ENCODE measurements around the gene HEMK1. TPM values are rescaled to one million over a fixed set of nuclear protein-coding genes. Genes with fewer than 3 reads are reported as not detected.

HEMK1 gene
- total RNA-seq, 2 experiments from 2014 or later: 19.3 to 27.4 TPM

- TF ChIP-seq, protein P1, sequence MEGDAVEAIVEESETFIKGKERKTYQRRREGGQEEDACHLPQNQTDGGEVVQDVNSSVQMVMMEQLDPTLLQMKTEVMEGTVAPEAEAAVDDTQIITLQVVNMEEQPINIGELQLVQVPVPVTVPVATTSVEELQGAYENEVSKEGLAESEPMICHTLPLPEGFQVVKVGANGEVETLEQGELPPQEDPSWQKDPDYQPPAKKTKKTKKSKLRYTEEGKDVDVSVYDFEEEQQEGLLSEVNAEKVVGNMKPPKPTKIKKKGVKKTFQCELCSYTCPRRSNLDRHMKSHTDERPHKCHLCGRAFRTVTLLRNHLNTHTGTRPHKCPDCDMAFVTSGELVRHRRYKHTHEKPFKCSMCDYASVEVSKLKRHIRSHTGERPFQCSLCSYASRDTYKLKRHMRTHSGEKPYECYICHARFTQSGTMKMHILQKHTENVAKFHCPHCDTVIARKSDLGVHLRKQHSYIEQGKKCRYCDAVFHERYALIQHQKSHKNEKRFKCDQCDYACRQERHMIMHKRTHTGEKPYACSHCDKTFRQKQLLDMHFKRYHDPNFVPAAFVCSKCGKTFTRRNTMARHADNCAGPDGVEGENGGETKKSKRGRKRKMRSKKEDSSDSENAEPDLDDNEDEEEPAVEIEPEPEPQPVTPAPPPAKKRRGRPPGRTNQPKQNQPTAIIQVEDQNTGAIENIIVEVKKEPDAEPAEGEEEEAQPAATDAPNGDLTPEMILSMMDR (conservative IDR thresholded peaks at IDR 0.05; ENCODE audit: low read length): no peak
- TF ChIP-seq EZH2phosphoT487 (IDR thresholded peaks at IDR 0.05; ENCODE audit: borderline replicate concordance, low read depth, low read length): no peak
- POLR2A ChIA-PET: no interaction called here
- H3K4me1 ChIP-seq (ENCODE audit: insufficient read depth, low read length, poor library complexity, severe bottlenecking): no peaks in the 10 kb centered on the region
- H3K9me3 ChIP-seq (ENCODE audit: low read length): no peaks in the 10 kb centered on the region
- H4K20me1 ChIP-seq (ENCODE audit: insufficient read depth, low read length): no peaks in the 10 kb centered on the region; the same call in 1 of the 2 replicates
- H3K9me2 ChIP-seq (ENCODE audit: insufficient read depth, low read length): no peaks in the 10 kb centered on the region
- DNase-seq (ENCODE audit: low spot score): no peak
- no peak overlapping the region for H3K4me3 ChIP-seq (ENCODE audit: low read depth, low read length, poor library complexity, severe bottlenecking)
- no TSS peak for BruUV-seq (replicated peaks)
- CTCF ChIA-PET (ENCODE audit: unreplicated experiment): no interaction called here
- H2AFZ ChIP-seq (ENCODE audit: low read length): no peak overlapping the region
- H3K79me2 ChIP-seq (ENCODE audit: insufficient read depth, low read depth, low read length): no peaks in the 10 kb centered on the region
- no peak overlapping the region for H3K27ac ChIP-seq (ENCODE audit: low read depth, low read length, poor library complexity, severe bottlenecking)
- intact Hi-C loops (cut with micrococcal nuclease; ENCODE audit: unreplicated experiment): no loop called here
- no peaks in the 10 kb centered on the region for H3K36me3 ChIP-seq (ENCODE audit: insufficient read depth, low read length)
- no peak overlapping the region for H3K4me2 ChIP-seq (ENCODE audit: low read length)
These were observed 44.0 kb upstream of the HEMK1 start for GRCh38 chr3:50525191-50525910.

DNA sequence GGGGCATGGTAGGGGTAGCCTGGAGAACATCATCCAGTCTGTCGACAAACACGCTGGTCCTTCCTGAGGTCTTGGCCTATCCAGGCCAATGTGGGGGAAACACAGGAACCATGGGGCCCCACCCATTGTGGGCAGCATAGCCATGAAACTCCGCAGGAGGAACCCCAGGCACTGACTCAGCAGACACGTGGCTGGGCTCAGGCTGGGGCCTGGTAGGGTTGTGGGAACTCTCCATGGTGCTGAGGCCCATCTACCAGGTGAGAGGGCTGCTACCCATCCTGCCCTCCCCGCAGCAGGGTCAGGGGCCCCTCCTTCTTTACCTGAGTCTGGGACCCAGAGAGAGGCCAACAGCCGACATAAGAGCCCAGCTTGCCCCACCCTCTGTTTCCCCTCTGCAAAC, 43.3 kb upstream of the HEMK1 start:
- Histone ChIP-seq H3K4me3 (ENCODE audit: low read depth, low read length, poor library complexity, severe bottlenecking) (no peak overlapping the region), H3K36me3 (ENCODE audit: insufficient read depth, low read length) (no peaks in the 10 kb centered on the region), H4K20me1 (ENCODE audit: insufficient read depth, low read length) (no peaks in the 10 kb centered on the region; the same call in 1 of the 2 replicates), H3K9me3 (ENCODE audit: low read length) (no peaks in the 10 kb centered on the region), H3K79me2 (ENCODE audit: insufficient read depth, low read depth, low read length) (no peaks in the 10 kb centered on the region), H3K4me1 (ENCODE audit: insufficient read depth, low read length, poor library complexity, severe bottlenecking) (no peaks in the 10 kb centered on the region), H3K27ac (ENCODE audit: low read depth, low read length, poor library complexity, severe bottlenecking) (no peak overlapping the region), H3K4me2 (ENCODE audit: low read length) (no peak overlapping the region), H3K9me2 (ENCODE audit: insufficient read depth, low read length) (no peaks in the 10 kb centered on the region), H2AFZ (ENCODE audit: low read length) (no peak overlapping the region)
- ChIA-PET CTCF (ENCODE audit: unreplicated experiment) (no interaction called here), POLR2A (no interaction called here)
- TF ChIP-seq, protein P1 (conservative IDR thresholded peaks at IDR 0.05; ENCODE audit: low read length): no peak
- no peak for TF ChIP-seq EZH2phosphoT487 (IDR thresholded peaks at IDR 0.05; ENCODE audit: borderline replicate concordance, low read depth, low read length)
- DNase-seq (ENCODE audit: low spot score): peak; percentile 34
- intact Hi-C loops (cut with micrococcal nuclease; ENCODE audit: unreplicated experiment): no loop called here
- BruUV-seq (replicated peaks): no TSS peak
